K562 (cell line): ENCODE measurements around the gene ANKFN1. TPM values are rescaled to one million over a fixed set of nuclear protein-coding genes. Genes with fewer than 3 reads are reported as not detected.

Experiments
- ATAC-seq: fragments of 200-7000 bp; cut with Tn5 transposase; 3 replicates; pipeline ENCODE4 v1.9.1; 2020; ENCODE audit warnings: moderate library complexity
- BruUV-seq: library from RNA; stranded (reverse); fragments of 400-500 nt; replicated peaks from 2 replicates; lab custom pipeline; 2021; lab: Mats Ljungman, UMichigan
- CTCF ChIA-PET: fragments of 300-600 bp; formaldehyde crosslinking; extraction: SDS; loops from one replicate; lab custom pipeline; 2021; ENCODE audit warnings: low intra/inter-chr PET ratio; lab: Yijun Ruan, JAX
- POLR2A ChIA-PET: fragments of 300-600, 350-650 bp; sonication (Branson Sonifier 250); formaldehyde crosslinking; extraction: SDS; loops from one replicate; lab custom pipeline; 2021; ENCODE audit warnings: antibody characterized with exemption, inconsistent platforms; lab: Yijun Ruan, JAX
- DNase-seq, 4 experiments: peaks; one replicate each; pipeline versions ENCODE4 v3.0.0 to v3.0.0-alpha.2; 2011 to 2018; ENCODE audit warnings: low spot score in 3 of 4, mixed read lengths in 3 of 4; ENCODE audit errors: extremely low read depth in 1 of 4
- FAIRE-seq: peaks from 2 replicates; lab custom pipeline; 2011; peaks lifted over from hg19 to GRCh38; lab: Jason Lieb, UNC
- H2AFZ ChIP-seq: 2 replicates; pipeline ENCODE4 v1.6.0; 2011; ENCODE audit warnings: low read depth, low read length, control low read depth, inconsistent platforms
- H3K27ac ChIP-seq: fragments of 200-600 bp; 3 replicates; pipeline ENCODE4 v1.8.0; 2011; ENCODE audit warnings: low read depth, mild to moderate bottlenecking, control low read depth, inconsistent platforms, low read length, moderate library complexity, mixed read lengths; ENCODE audit errors: extremely low read depth
- H3K27me3 ChIP-seq, 2 experiments: fragments of 300-600 bp in 1 of 2; 2 replicates in 1 of 2; 3 replicates in 1 of 2; pipeline versions ENCODE4 v1.6.0 to v1.8.0; 2011; ENCODE audit warnings: inconsistent platforms in 2 of 2, low read length in 2 of 2, mild to moderate bottlenecking in 1 of 2, mixed read lengths in 1 of 2, moderate library complexity in 1 of 2; ENCODE audit not compliant: control insufficient read depth in 2 of 2, insufficient read depth in 2 of 2
- H3K36me3 ChIP-seq: fragments of 300-600 bp; 3 replicates; pipeline ENCODE4 v1.8.0; 2011; ENCODE audit warnings: mild to moderate bottlenecking, low read length, inconsistent platforms; ENCODE audit not compliant: control insufficient read depth, insufficient read depth
- H3K4me1 ChIP-seq, 2 experiments: fragments of 200-600 bp in 1 of 2; replicated peaks in 1 of 2; 2 replicates in 1 of 2; 3 replicates in 1 of 2; pipeline versions ENCODE4 v1.5.1 to v1.8.0; 2011; ENCODE audit warnings: inconsistent platforms in 2 of 2, low read length in 2 of 2, mild to moderate bottlenecking in 1 of 2, mixed read lengths in 1 of 2, moderate library complexity in 1 of 2; ENCODE audit not compliant: control insufficient read depth in 2 of 2, insufficient read depth in 2 of 2
- H3K4me2 ChIP-seq: 2 replicates; pipeline ENCODE4 v1.6.1; 2011; ENCODE audit warnings: low read length, control low read depth, inconsistent platforms, mixed read lengths; ENCODE audit not compliant: insufficient read depth
- H3K4me3 ChIP-seq: fragments of 200-600 bp; sonication (generic), shearing (Covaris generic); 2 replicates; pipeline ENCODE4 v1.5.1; 2016; ENCODE audit warnings: control low read depth, inconsistent platforms
- H3K79me2 ChIP-seq: fragments of 200-600 bp; 3 replicates; pipeline ENCODE4 v1.8.0; 2011; ENCODE audit warnings: low read length, inconsistent platforms; ENCODE audit not compliant: control insufficient read depth, insufficient read depth
- H3K9ac ChIP-seq, 2 experiments: 2 replicates each; pipeline versions ENCODE4 v1.6.0 to v1.6.1; 2011; ENCODE audit warnings: low read depth in 2 of 2, low read length in 2 of 2, control low read depth in 1 of 2, inconsistent platforms in 1 of 2, mild to moderate bottlenecking in 1 of 2, mixed read lengths in 1 of 2; ENCODE audit not compliant: insufficient read depth in 1 of 2
- H3K9me1 ChIP-seq: one replicate; pipeline ENCODE4 v1.6.0; 2011; ENCODE audit warnings: inconsistent platforms, mild to moderate bottlenecking, low read length, moderate library complexity; ENCODE audit not compliant: control insufficient read depth, insufficient read depth
- H3K9me3 ChIP-seq: replicated peaks from 2 replicates; pipeline ENCODE4 v1.5.1; 2011; ENCODE audit warnings: low read depth, low read length, inconsistent platforms; ENCODE audit not compliant: control insufficient read depth, insufficient read depth
- H4K20me1 ChIP-seq: replicated peaks from 2 replicates; pipeline ENCODE4 v1.6.1; 2011; ENCODE audit warnings: low read length, inconsistent platforms, mixed read lengths; ENCODE audit not compliant: control insufficient read depth, insufficient read depth
- CCAR2 ChIP-seq: fragments of 200-400 bp; formaldehyde crosslinking; IDR thresholded peaks from 2 replicates; pipeline ENCODE4 v1.6.1; 2017; ENCODE audit warnings: mild to moderate bottlenecking, low read depth, low read length
- CEBPB ChIP-seq: fragments of 450-650 bp; IDR thresholded peaks from 2 replicates; pipeline ENCODE4 v1.6.1; 2016; ENCODE audit warnings: missing genetic modification characterization, missing compliant biosample characterization
- EP400 ChIP-seq: fragments of 450-650 bp; IDR thresholded peaks from 2 replicates; pipeline ENCODE4 v1.6.1; 2017; ENCODE audit warnings: antibody characterized with exemption, mild to moderate bottlenecking, moderate library complexity
- GABPB1 ChIP-seq: sonication (generic); formaldehyde crosslinking; IDR thresholded peaks from 2 replicates; pipeline ENCODE4 v1.8.0; 2022; ENCODE audit warnings: mild to moderate bottlenecking, missing genetic modification reagents
- NFXL1 ChIP-seq: fragments of 450-650 bp; formaldehyde crosslinking; IDR thresholded peaks from 2 replicates; pipeline ENCODE4 v1.4.0; 2021; ENCODE audit warnings: mild to moderate bottlenecking
- THRA ChIP-seq: fragments of 450-650 bp; IDR thresholded peaks from 2 replicates; pipeline ENCODE4 v1.6.1; 2017; ENCODE audit warnings: mild to moderate bottlenecking, moderate library complexity
- ZBTB5 ChIP-seq: fragments of 450-650 bp; IDR thresholded peaks from 2 replicates; pipeline ENCODE4 v1.6.1; 2017; ENCODE audit warnings: antibody characterized with exemption
- ZNF124 ChIP-seq: sonication (generic); formaldehyde crosslinking; IDR thresholded peaks from 2 replicates; pipeline ENCODE4 v1.8.1; 2022; ENCODE audit warnings: missing genetic modification reagents
- ZNF239 ChIP-seq: fragments of 250-450 bp; sonication (Bioruptor Pico); IDR thresholded peaks from 2 replicates; pipeline ENCODE4 v1.4.0; 2020; ENCODE audit warnings: mild to moderate bottlenecking
- WGBS: fragments of 100-300 bp; shearing (Covaris generic); methylation state at CpG from one replicate; pipeline ENCODE4 v1.1.6; 2016; ENCODE audit warnings: low coverage, mixed read lengths; ENCODE audit not compliant: insufficient coverage; ENCODE audit errors: missing lambda C conversion rate; 5-methylcytosine and 5-hydroxymethylcytosine counted together
- in situ Hi-C: fragments of 300-500 bp; cut with MboI; formaldehyde crosslinking; loops from 4 replicates; pipeline ENCODE4 v1.15.0; 2018; ENCODE audit warnings: inconsistent platforms, mixed read lengths
- intact Hi-C: fragments of 100-400 bp; cut with micrococcal nuclease; formaldehyde crosslinking; loops from 2 replicates; pipeline ENCODE4 v1.14.2; 2022
- polyA plus RNA-seq, 8 experiments: library from polyadenylated mRNA; depleted of rRNA in 4 of 8; stranded (reverse) in 5 of 8; unstranded in 3 of 8; fragments of >200 nt; fragmentation: Nextera tagmentation in 2 of 8; fragmentation: Illumina TruSeq in 1 of 8; extraction: Ambion mirVana in 2 of 8; extraction: Trizol in 1 of 8; gene quantifications; 2 replicates each; pipeline versions ENCODE4 v1.2.1 to v1.2.3, GENCODE V29; 2011 to 2014; ENCODE audit warnings: inconsistent platforms in 1 of 8, missing spikeins in 1 of 8
- total RNA-seq, 7 experiments: library from RNA; depleted of rRNA in 6 of 7; stranded (reverse); fragments of >200 nt in 6 of 7; fragmentation: Illumina TruSeq in 2 of 7; extraction: Trizol in 2 of 7; gene quantifications; 2 replicates each; pipeline versions ENCODE4 v1.2.1 to v1.2.3, GENCODE V29; 2011 to 2021; ENCODE audit warnings: low replicate concordance in 1 of 7
- TF ChIP-seq, protein P1 (sequence below), 2 experiments: IDR thresholded peaks; 2 replicates each; pipeline ENCODE4 v1.6.1; 2011; ENCODE audit warnings: borderline replicate concordance in 1 of 2, control low read depth in 1 of 2, low read depth in 1 of 2, low read length in 1 of 2, mild to moderate bottlenecking in 1 of 2, mixed read lengths in 1 of 2, moderate library complexity in 1 of 2; ENCODE audit not compliant: insufficient read depth in 1 of 2, insufficient read length in 1 of 2, poor library complexity in 1 of 2, severe bottlenecking in 1 of 2; ENCODE audit errors: extremely low read depth in 1 of 2
- TF ChIP-seq, protein P2 (sequence below): fragments of 450-650 bp; formaldehyde crosslinking; IDR thresholded peaks from 2 replicates; pipeline ENCODE4 v1.4.0; 2022; ENCODE audit warnings: mild to moderate bottlenecking, moderate library complexity
- TF ChIP-seq, protein P3 (sequence below), 2 experiments: fragments of 200-800 bp in 1 of 2; sonication (Bioruptor generic) in 1 of 2; sonication (generic) in 1 of 2; formaldehyde crosslinking in 1 of 2; IDR thresholded peaks in 1 of 2; conservative IDR thresholded peaks in 1 of 2; 2 replicates each; pipeline versions ENCODE4 v1.5.0 to v1.6.1; 2016 to 2020; ENCODE audit warnings: missing compliant biosample characterization in 1 of 2, missing genetic modification characterization in 1 of 2, missing genetic modification reagents in 1 of 2

Gene ANKFN1
- total and polyA plus RNA-seq, 9 of the 15 experiments (the other 6 are each of a cell fraction or from before 2014, with no cell fraction given): 0.04 to 0.39 (median 0.15) TPM; not detected in 1

GRCh38 chr17:56269556-56270389 is 116.5 kb downstream of the ANKFN1 start:
- no peaks in the 10 kb centered on the region for H3K79me2 ChIP-seq
- H3K36me3 ChIP-seq: no peaks in the 10 kb centered on the region
- no peak for FAIRE-seq
- H3K4me1 ChIP-seq: no peaks in the 10 kb centered on the region
- H3K4me3 ChIP-seq: no peak overlapping the region
- CTCF ChIA-PET: no interaction called here
- H4K20me1 ChIP-seq: no peaks in the 10 kb centered on the region
- in situ Hi-C loops: no loop called here
- no peak overlapping the region for H3K9ac ChIP-seq
- intact Hi-C loops: no loop called here
- BruUV-seq: no TSS peak
- H3K9me3 ChIP-seq: no peaks in the 10 kb centered on the region
- no peaks in the 10 kb centered on the region for H3K9me1 ChIP-seq
- H3K27me3 ChIP-seq: no peaks in the 10 kb centered on the region
- no peak for ATAC-seq
- no peak overlapping the region for H2AFZ ChIP-seq
- H3K27ac ChIP-seq: no peak overlapping the region
- POLR2A ChIA-PET: interaction anchor here (0.5 to 1.4 kb wide), 2 partner anchors 9 to 53 kb away, joined by 3 to 4 read pairs; no protein-coding TSS in a partner anchor
- no peak for DNase-seq
- no peak overlapping the region for H3K4me2 ChIP-seq
- WGBS: 2% methylated on average over 6 of the region's 6 CpGs
- TF ChIP-seq THRA (no peak), NFXL1 (CRISPR knock-in tag) (no peak), ZNF239 (CRISPR knock-in tag) (no peak), ZNF124 (CRISPR knock-in tag) (no peak), ZBTB5 (no peak), CCAR2 (no peak), EP400 (no peak), CEBPB (tag) (no peak), GABPB1 (CRISPR knock-in tag) (no peak)
- TF ChIP-seq, protein P1, sequence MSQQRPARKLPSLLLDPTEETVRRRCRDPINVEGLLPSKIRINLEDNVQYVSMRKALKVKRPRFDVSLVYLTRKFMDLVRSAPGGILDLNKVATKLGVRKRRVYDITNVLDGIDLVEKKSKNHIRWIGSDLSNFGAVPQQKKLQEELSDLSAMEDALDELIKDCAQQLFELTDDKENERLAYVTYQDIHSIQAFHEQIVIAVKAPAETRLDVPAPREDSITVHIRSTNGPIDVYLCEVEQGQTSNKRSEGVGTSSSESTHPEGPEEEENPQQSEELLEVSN (IDR thresholded peaks at IDR 0.05; ENCODE audit: borderline replicate concordance in 1 of 2, extremely low read depth in 1 of 2, insufficient read depth in 1 of 2, insufficient read length in 1 of 2, low read depth in 1 of 2, low read length in 1 of 2, poor library complexity in 1 of 2, severe bottlenecking in 1 of 2): no peak
- TF ChIP-seq, protein P2, sequence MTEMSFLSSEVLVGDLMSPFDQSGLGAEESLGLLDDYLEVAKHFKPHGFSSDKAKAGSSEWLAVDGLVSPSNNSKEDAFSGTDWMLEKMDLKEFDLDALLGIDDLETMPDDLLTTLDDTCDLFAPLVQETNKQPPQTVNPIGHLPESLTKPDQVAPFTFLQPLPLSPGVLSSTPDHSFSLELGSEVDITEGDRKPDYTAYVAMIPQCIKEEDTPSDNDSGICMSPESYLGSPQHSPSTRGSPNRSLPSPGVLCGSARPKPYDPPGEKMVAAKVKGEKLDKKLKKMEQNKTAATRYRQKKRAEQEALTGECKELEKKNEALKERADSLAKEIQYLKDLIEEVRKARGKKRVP (CRISPR knock-in tag): no peak
- TF ChIP-seq, protein P3, sequence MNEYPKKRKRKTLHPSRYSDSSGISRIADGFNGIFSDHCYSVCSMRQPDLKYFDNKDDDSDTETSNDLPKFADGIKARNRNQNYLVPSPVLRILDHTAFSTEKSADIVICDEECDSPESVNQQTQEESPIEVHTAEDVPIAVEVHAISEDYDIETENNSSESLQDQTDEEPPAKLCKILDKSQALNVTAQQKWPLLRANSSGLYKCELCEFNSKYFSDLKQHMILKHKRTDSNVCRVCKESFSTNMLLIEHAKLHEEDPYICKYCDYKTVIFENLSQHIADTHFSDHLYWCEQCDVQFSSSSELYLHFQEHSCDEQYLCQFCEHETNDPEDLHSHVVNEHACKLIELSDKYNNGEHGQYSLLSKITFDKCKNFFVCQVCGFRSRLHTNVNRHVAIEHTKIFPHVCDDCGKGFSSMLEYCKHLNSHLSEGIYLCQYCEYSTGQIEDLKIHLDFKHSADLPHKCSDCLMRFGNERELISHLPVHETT (CRISPR knock-in tag; conservative IDR thresholded peaks at IDR 0.05 in 1 of 2, IDR thresholded peaks at IDR 0.05 in 1 of 2): no peak
